Fibroblast of peridontal ligament (primary cell): Measurements from ENCODE around the gene GAK.

Experiments used
- DNase-seq: peaks from one replicate; pipeline ENCODE4 v3.0.0-alpha.2; 2010; ENCODE audit errors: extremely low read depth

Gene GAK

GRCh38 chr4:907691-908425 is 24.3 kb downstream of the GAK start:
- no peak for DNase-seq

- no peak for DNase-seq
Measured at GRCh38 chr4:907103-907400, 25.1 kb downstream of the GAK start.

- no peak for DNase-seq
Measured at GRCh38 chr4:906339-907102, 25.6 kb downstream of the GAK start.

GRCh38 chr4:905485-906338 is 26.4 kb downstream of the GAK start:
- DNase-seq = no peak

- no peak for DNase-seq
Measured at GRCh38 chr4:903066-904046, 28.8 kb downstream of the GAK start.

GRCh38 chr4:901192-901910 is 30.8 kb downstream of the GAK start:
- no peak for DNase-seq

GRCh38 chr4:900721-901120 is 31.4 kb downstream of the GAK start:
- DNase-seq = no peak

GRCh38 chr4:900073-900472 is 32.0 kb downstream of the GAK start:
- DNase-seq = no peak

- no peak for DNase-seq
Measured at GRCh38 chr4:899556-899906, 32.6 kb downstream of the GAK start.

GRCh38 chr4:898869-899555 is 33.1 kb downstream of the GAK start:
- DNase-seq = no peak

- DNase-seq = no peak
Measured at GRCh38 chr4:898123-898522, 34.0 kb downstream of the GAK start.

GRCh38 chr4:896630-897029 is 35.5 kb downstream of the GAK start:
- no peak for DNase-seq

- DNase-seq = no peak
Measured at GRCh38 chr4:896216-896615, 35.9 kb downstream of the GAK start.

- no peak for DNase-seq
Measured at GRCh38 chr4:895596-895995, 36.5 kb downstream of the GAK start.

GRCh38 chr4:893995-894705 is 38.0 kb downstream of the GAK start:
- DNase-seq = no peak

GRCh38 chr4:893276-893994 is 38.7 kb downstream of the GAK start:
- no peak for DNase-seq

- DNase-seq = no peak
Measured at GRCh38 chr4:892780-893179, 39.3 kb downstream of the GAK start.

GRCh38 chr4:891747-892146 is 40.4 kb downstream of the GAK start:
- DNase-seq = no peak
